ENCODE results near the gene NR6A1. TPM values are rescaled to one million over a fixed set of nuclear protein-coding genes. Genes with fewer than 3 reads are reported as not detected.

The NR6A1 gene
- total RNA-seq, 1 donor from 2014 or later, result 0.53 TPM

- H3K4me3 ChIP-seq, result no peak overlapping the region
- DNase-seq (ENCODE audit: low spot score in 2 of 2), result no peak
- no peaks in the 10 kb centered on the region for H3K9me3 ChIP-seq
- no peak for TF ChIP-seq CTCF (IDR thresholded peaks at IDR 0.05)
- intact Hi-C loops (cut with DNase I), result loop anchor here (10.0 kb wide), 1 partner anchor 735 kb away; no protein-coding TSS in a partner anchor
- H3K27ac ChIP-seq, result no peak overlapping the region
- H3K4me1 ChIP-seq, result no peaks in the 10 kb centered on the region
- H3K36me3 ChIP-seq, result no peaks in the 10 kb centered on the region
- H3K27me3 ChIP-seq, result no peaks in the 10 kb centered on the region
Measured at GRCh38 chr9:124759327-124759726, 11.8 kb downstream of the NR6A1 start.

- H3K36me3 ChIP-seq, result no peaks in the 10 kb centered on the region
- H3K9me3 ChIP-seq, result no peaks in the 10 kb centered on the region
- H3K27me3 ChIP-seq, result no peaks in the 10 kb centered on the region
- H3K27ac ChIP-seq, result no peak overlapping the region
- no peak for DNase-seq (ENCODE audit: low spot score in 2 of 2)
- intact Hi-C loops (cut with DNase I), result loop anchor here (10.0 kb wide), 1 partner anchor 734 kb away; no protein-coding TSS in a partner anchor
- H3K4me3 ChIP-seq, result no peak overlapping the region
- no peaks in the 10 kb centered on the region for H3K4me1 ChIP-seq
- TF ChIP-seq CTCF (IDR thresholded peaks at IDR 0.05), result no peak
Measured at GRCh38 chr9:124758691-124759090, 12.4 kb downstream of the NR6A1 start.

GRCh38 chr9:124758061-124758460 lies 13.1 kb downstream of the NR6A1 start:
- DNase-seq (ENCODE audit: low spot score in 2 of 2), result no peak
- Histone ChIP-seq H3K9me3 (no peaks in the 10 kb centered on the region), H3K36me3 (no peaks in the 10 kb centered on the region), H3K27ac (no peak overlapping the region), H3K4me3 (no peak overlapping the region), H3K27me3 (no peaks in the 10 kb centered on the region), H3K4me1 (no peaks in the 10 kb centered on the region)
- no peak for TF ChIP-seq CTCF (IDR thresholded peaks at IDR 0.05)
- intact Hi-C loops (cut with DNase I), result loop anchor here (10.0 kb wide), 1 partner anchor 733 kb away; no protein-coding TSS in a partner anchor

GRCh38 chr9:124757616-124758015 lies 13.5 kb downstream of the NR6A1 start:
- DNase-seq (ENCODE audit: low spot score in 2 of 2), result no peak
- H3K27me3 ChIP-seq, result no peaks in the 10 kb centered on the region
- intact Hi-C loops (cut with DNase I), result loop anchor here (10.0 kb wide), 1 partner anchor 733 kb away; no protein-coding TSS in a partner anchor

GRCh38 chr9:124756011-124756410 lies 15.1 kb downstream of the NR6A1 start:
- no peaks in the 10 kb centered on the region for H3K36me3 ChIP-seq
- H3K27me3 ChIP-seq, result no peaks in the 10 kb centered on the region
- no peaks in the 10 kb centered on the region for H3K9me3 ChIP-seq
- H3K4me1 ChIP-seq, result no peaks in the 10 kb centered on the region
- no peak for DNase-seq (ENCODE audit: low spot score in 2 of 2)
- no peak overlapping the region for H3K27ac ChIP-seq
- intact Hi-C loops (cut with DNase I), result loop anchor here (10.0 kb wide), 1 partner anchor 731 kb away; no protein-coding TSS in a partner anchor
- no peak overlapping the region for H3K4me3 ChIP-seq
- no peak for TF ChIP-seq CTCF (IDR thresholded peaks at IDR 0.05)

More at GRCh38 chr9:124757616-124758015, 13.5 kb downstream of the NR6A1 start:
- no peaks in the 10 kb centered on the region for H3K4me1 ChIP-seq
- no peaks in the 10 kb centered on the region for H3K9me3 ChIP-seq
- H3K4me3 ChIP-seq, result no peak overlapping the region
- no peaks in the 10 kb centered on the region for H3K36me3 ChIP-seq
- no peak overlapping the region for H3K27ac ChIP-seq
- TF ChIP-seq CTCF (IDR thresholded peaks at IDR 0.05), result no peak

GRCh38 chr9:124755061-124755460 lies 16.1 kb downstream of the NR6A1 start:
- H3K4me3 ChIP-seq, result no peak overlapping the region
- intact Hi-C loops (cut with DNase I), result loop anchor here (10.0 kb wide), 1 partner anchor 730 kb away; no protein-coding TSS in a partner anchor
- no peaks in the 10 kb centered on the region for H3K4me1 ChIP-seq
- no peak for TF ChIP-seq CTCF (IDR thresholded peaks at IDR 0.05)
- no peaks in the 10 kb centered on the region for H3K9me3 ChIP-seq
- H3K27ac ChIP-seq, result no peak overlapping the region
- no peaks in the 10 kb centered on the region for H3K27me3 ChIP-seq
- no peaks in the 10 kb centered on the region for H3K36me3 ChIP-seq
- no peak for DNase-seq (ENCODE audit: low spot score in 2 of 2)

All from ascending aorta (tissue), 2 donors.